Measurements from ENCODE around the gene SMS.

Gene SMS

GRCh38 chrX:22043872-22044271 lies 103.4 kb downstream of the SMS start:
- DNase-seq, result no peak
